Ovary (tissue), 9 donors: ENCODE data around the gene MIEN1. TPM values are rescaled to one million over a fixed set of nuclear protein-coding genes. Genes with fewer than 3 reads are reported as not detected.

Experiments used
- DNase-seq, 5 donors: peaks; one replicate each; pipeline ENCODE4 v3.0.0-alpha.2; 2019 to 2020
- H3K27ac ChIP-seq, 2 donors: fragments of 200-600 bp; one replicate each; pipeline versions ENCODE4 v1.5.1 to v1.8.0; 2019 to 2022
- H3K27me3 ChIP-seq: fragments of 200-600 bp; one replicate; pipeline ENCODE4 v1.8.0; 2022
- H3K36me3 ChIP-seq: fragments of 200-600 bp; sonication (generic); one replicate; pipeline ENCODE4 v1.5.1; 2019
- H3K4me1 ChIP-seq: one replicate; pipeline ENCODE4 v1.8.1; 2013; ENCODE audit warnings: mild to moderate bottlenecking, moderate library complexity; ENCODE audit not compliant: insufficient read depth
- H3K4me3 ChIP-seq: fragments of 200-600 bp; sonication (generic); one replicate; pipeline ENCODE4 v1.5.1; 2017
- H3K9me3 ChIP-seq, 2 donors: fragments of 200-600 bp in 1 of 2; sonication (generic) in 1 of 2; one replicate each; pipeline versions ENCODE4 v1.5.1 to v1.8.1; 2013 to 2019; ENCODE audit warnings: mild to moderate bottlenecking in 1 of 2, moderate library complexity in 1 of 2
- EP300 ChIP-seq: sonication (generic); formaldehyde crosslinking; IDR thresholded peaks from one replicate; pipeline ENCODE4 v1.6.1; 2017; ENCODE audit warnings: antibody characterized with exemption
- POLR2A ChIP-seq: fragments of 450-650 bp; IDR thresholded peaks from one replicate; pipeline ENCODE4 v1.6.1; 2017; ENCODE audit warnings: antibody characterized with exemption, mild to moderate bottlenecking, moderate library complexity
- WGBS, 3 donors: extraction: QIAGEN DNeasy Blood & Tissue Kit in 1 of 3; methylation state at CpG; one replicate each; pipeline versions ENCODE4 v1.1.5 to v1.1.7; 2013 to 2017; 5-methylcytosine and 5-hydroxymethylcytosine counted together
- intact Hi-C, 4 donors: fragments of 100-400 bp; cut with DNase I; formaldehyde crosslinking; loops; one replicate each; pipeline versions ENCODE4 v1.11.0 to v1.15.1; 2022 to 2023
- polyA plus RNA-seq, 2 donors: library from polyadenylated mRNA; stranded (reverse); fragments of 200-250 nt in 1 of 2; fragments of 350-450 nt in 1 of 2; fragmentation: Illumina TruSeq in 1 of 2; extraction: RNeasy Lipid Tissue Mini Kit (QIAGEN cat#74804) in 1 of 2; gene quantifications; one replicate each; pipeline ENCODE4 v1.2.3, GENCODE V29; 2013 to 2014
- total RNA-seq, 7 donors: library from RNA; depleted of rRNA in 2 of 7; stranded (reverse); fragments of >200 nt in 2 of 7; fragmentation: NEBNext Ultra II Directional in 3 of 7; extraction: Animal tissue kit (Norgen Biotek cat#: 25700) in 3 of 7; gene quantifications; one replicate each; pipeline versions ENCODE4 v1.1.0 to v1.2.4, GENCODE V29; 2016 to 2023
- TF ChIP-seq, protein P1 (sequence below), 3 donors: fragments of 450-650 bp in 2 of 3; fragments of 200-600 bp in 1 of 3; IDR thresholded peaks; one replicate each; pipeline versions ENCODE4 v1.5.1 to v1.8.0; 2016 to 2022; ENCODE audit warnings: antibody characterized with exemption in 3 of 3, mild to moderate bottlenecking in 1 of 3
- donor health status: DM: no; HTN: no; CAD: no; lungs with moderate emphysema.
- donor health status: DM: no; HTN: no; CAD: no.
- donor health status: Bipolar disorder and iron deficiency.
- donor health status: DM: yes; HTN: yes; CAD: no.
- donor health status: DM: no; HTN: no; CAD: no.
- donor health status: DM: yes; HTN: yes; CAD: no.

MIEN1 gene
- total and polyA plus RNA-seq, 9 donors = 20.2 to 64.9 (median 25.5) TPM

DNA sequence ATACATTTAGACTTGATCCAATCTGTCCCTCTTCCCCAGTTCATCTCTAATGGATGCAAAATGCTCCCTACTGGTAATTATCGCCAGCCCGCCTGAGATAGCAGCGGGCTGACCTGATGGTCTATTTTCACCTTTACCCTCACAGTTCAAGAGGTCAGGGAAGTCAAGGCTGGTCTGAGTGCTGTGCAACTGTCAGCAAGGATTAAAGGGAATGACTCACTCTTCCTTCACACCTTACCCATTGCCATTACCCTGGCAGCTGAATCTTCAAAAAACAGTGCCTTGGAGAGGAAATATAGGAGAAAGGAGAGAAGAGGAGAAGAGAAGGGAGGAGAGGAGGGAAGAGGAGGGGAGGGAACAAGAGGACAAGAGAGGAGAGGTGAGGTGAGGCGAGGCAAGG lies 43.7 kb upstream of the MIEN1 start:
- Histone ChIP-seq H3K4me1 (no peaks in the 10 kb centered on the region), H3K36me3 (no peaks in the 10 kb centered on the region), H3K27me3 (no peaks in the 10 kb centered on the region), H3K27ac (no peak overlapping the region), H3K4me3 (no peak overlapping the region), H3K9me3 (no peaks in the 10 kb centered on the region)
- DNase-seq = no peak
- 60 to 76% (median 73%) methylated on average over 4 of the region's 4 CpGs for WGBS, 3 donors
- TF ChIP-seq, protein P1, sequence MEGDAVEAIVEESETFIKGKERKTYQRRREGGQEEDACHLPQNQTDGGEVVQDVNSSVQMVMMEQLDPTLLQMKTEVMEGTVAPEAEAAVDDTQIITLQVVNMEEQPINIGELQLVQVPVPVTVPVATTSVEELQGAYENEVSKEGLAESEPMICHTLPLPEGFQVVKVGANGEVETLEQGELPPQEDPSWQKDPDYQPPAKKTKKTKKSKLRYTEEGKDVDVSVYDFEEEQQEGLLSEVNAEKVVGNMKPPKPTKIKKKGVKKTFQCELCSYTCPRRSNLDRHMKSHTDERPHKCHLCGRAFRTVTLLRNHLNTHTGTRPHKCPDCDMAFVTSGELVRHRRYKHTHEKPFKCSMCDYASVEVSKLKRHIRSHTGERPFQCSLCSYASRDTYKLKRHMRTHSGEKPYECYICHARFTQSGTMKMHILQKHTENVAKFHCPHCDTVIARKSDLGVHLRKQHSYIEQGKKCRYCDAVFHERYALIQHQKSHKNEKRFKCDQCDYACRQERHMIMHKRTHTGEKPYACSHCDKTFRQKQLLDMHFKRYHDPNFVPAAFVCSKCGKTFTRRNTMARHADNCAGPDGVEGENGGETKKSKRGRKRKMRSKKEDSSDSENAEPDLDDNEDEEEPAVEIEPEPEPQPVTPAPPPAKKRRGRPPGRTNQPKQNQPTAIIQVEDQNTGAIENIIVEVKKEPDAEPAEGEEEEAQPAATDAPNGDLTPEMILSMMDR (IDR thresholded peaks at IDR 0.05) = no peak
- TF ChIP-seq EP300 (no peak), POLR2A (no peak)
- intact Hi-C loops = no loop called here

DNA sequence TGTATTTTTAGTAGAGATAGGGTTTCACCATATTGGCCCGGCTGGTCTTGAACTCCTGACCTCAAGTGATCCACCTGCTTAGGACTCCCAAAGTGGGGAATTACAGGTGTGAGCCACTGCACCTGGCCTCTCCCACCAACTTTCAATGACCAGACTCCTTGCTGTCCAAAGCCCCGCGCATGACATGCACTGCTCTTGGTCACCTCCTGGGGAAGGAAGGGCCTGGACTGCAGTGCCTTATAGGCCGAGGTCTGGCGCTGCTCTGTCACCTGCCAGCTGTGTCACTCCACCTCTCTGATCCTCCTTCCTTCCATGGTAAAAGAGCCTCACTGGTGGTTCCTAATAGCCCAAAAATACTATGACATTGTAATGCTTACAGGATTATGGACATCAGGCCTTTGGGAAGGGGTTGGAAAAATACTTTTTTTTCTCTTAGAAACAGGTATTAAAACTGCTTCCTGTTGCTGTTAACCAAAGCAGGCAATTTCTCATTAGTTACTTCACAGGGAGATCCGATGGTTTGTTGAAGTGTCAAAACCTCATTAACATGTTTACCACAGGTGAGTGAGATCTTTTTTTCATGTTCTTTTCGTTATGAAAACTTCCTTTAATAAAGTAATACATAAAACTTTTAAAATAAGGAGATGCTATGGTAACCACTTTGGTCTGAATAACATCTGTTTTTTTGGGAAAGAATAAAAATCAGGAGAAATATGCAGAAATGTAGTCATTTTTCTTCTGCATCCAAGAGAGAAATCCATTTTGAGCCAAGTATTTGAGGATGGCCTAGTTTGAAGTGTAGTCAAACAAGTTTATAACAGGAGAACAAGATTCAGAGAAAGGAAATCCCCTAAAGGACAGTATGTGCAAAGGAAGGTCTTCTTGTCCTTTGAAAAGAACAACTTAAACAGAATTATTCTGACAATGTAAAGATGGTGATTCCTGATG lies 42.9 kb upstream of the MIEN1 start:
- TF ChIP-seq, protein P1 (IDR thresholded peaks at IDR 0.05) = no peak
- TF ChIP-seq EP300 = no peak
- TF ChIP-seq POLR2A = no peak
- WGBS, 3 donors = 81 to 86% (median 81%) methylated on average over 7 of the region's 7 CpGs
- no peak overlapping the region for H3K4me3 ChIP-seq
- no peak for DNase-seq
- no peak overlapping the region for H3K27ac ChIP-seq
- H3K36me3 ChIP-seq = no peaks in the 10 kb centered on the region
- H3K4me1 ChIP-seq = no peaks in the 10 kb centered on the region
- no peaks in the 10 kb centered on the region for H3K27me3 ChIP-seq
- intact Hi-C loops = no loop called here
- H3K9me3 ChIP-seq = no peaks in the 10 kb centered on the region

DNA sequence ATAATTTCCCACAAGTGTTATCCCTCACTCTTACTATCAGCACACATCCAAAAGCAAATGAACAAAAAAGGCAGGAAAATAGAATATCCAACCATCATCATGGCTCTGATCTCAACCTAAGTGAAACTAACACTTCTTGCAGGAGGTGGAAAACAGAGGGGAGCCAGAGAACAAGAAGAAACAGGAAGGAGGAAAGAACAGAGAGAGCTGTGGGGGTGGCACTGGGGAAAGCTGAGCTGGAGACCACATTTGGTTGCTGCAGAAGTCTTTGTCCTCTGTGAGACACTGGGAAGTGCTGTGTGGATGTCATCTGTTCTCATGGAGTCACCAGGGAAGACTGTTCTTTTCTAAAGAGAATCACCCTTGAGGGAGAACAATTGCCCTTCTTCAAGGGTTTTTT lies 42.1 kb upstream of the MIEN1 start:
- intact Hi-C loops = no loop called here
- Histone ChIP-seq H3K27me3 (no peaks in the 10 kb centered on the region), H3K9me3 (no peaks in the 10 kb centered on the region), H3K27ac (no peak overlapping the region), H3K4me3 (no peak overlapping the region), H3K36me3 (no peaks in the 10 kb centered on the region), H3K4me1 (no peaks in the 10 kb centered on the region)
- DNase-seq = no peak
- no peak for TF ChIP-seq EP300

DNA sequence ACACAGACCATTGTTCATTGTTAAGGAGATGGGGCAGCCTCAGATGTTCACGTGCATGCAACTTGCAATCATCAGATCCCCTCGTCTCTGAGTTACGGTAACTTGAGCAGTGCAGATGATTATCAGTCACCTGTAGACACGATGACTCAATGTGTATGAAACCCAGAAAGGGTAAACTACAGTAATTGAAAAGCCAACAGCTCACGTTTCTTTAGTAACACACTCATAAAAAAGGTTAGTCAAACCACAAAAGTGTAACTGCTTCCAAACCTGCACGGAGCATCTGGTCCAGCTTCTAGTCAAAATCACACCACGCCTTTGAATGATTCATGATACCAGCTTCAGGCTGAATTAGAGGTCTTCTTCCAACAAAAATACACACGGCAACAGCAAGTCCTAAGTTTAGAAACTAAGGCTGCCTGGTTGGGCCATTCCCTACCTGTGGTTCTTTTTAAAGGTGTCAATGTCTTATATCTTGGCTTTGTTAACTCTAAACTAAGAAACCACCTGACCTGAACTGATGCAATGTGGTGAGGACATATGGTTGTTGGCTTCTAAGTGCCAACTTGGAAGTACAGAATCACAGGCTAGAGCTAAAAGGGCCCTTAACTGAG lies 39.7 kb upstream of the MIEN1 start:
- intact Hi-C loops = no loop called here
- no peak for DNase-seq
- TF ChIP-seq EP300 = no peak
- TF ChIP-seq POLR2A = no peak
- TF ChIP-seq, protein P1 (IDR thresholded peaks at IDR 0.05) = no peak
- no peaks in the 10 kb centered on the region for H3K27me3 ChIP-seq
- WGBS, 3 donors = 58 to 62% (median 62%) methylated on average over 8 of the region's 8 CpGs
- H3K4me1 ChIP-seq = no peaks in the 10 kb centered on the region
- no peaks in the 10 kb centered on the region for H3K9me3 ChIP-seq
- no peak overlapping the region for H3K27ac ChIP-seq
- no peaks in the 10 kb centered on the region for H3K36me3 ChIP-seq
- H3K4me3 ChIP-seq = no peak overlapping the region

DNA sequence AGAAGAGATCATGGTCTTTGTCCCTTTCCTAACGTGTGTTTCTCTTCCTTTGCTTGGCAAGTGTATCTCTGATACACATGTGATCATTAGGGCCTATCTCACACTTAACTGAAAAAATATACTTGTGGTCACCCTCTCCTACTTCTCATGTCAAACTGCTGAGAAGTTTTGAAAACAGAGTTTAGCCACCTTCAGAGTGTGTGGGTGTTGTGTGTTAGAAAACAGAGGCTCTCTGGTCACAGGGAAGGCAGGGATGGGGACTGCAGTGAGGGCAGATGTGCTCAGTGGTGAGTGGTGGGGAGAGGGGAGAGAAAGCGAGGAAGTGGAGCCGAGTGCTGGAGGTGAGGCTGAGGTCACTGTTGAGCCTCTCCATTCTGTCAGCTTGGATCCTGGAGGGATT lies 36.8 kb upstream of the MIEN1 start:
- H3K27me3 ChIP-seq = no peaks in the 10 kb centered on the region
- intact Hi-C loops = no loop called here
- TF ChIP-seq POLR2A (no peak), EP300 (no peak)
- TF ChIP-seq, protein P1 (IDR thresholded peaks at IDR 0.05) = no peak
- no peaks in the 10 kb centered on the region for H3K36me3 ChIP-seq
- H3K9me3 ChIP-seq = no peaks in the 10 kb centered on the region
- H3K27ac ChIP-seq = no peak overlapping the region
- H3K4me3 ChIP-seq = no peak overlapping the region
- no peaks in the 10 kb centered on the region for H3K4me1 ChIP-seq
- no peak for DNase-seq
- WGBS, 3 donors = 29 to 46% (median 45%) methylated on average over 3 of the region's 3 CpGs
